Progenitor cell of endocrine pancreas (in vitro differentiated cells): ENCODE measurements around the gene HAUS8. TPM values are rescaled to one million over a fixed set of nuclear protein-coding genes. Genes with fewer than 3 reads are reported as not detected.
"Not testable (repeated sequence)": the region's sequence is repeated elsewhere in the genome, so short reads cannot be mapped to it uniquely, and the experiment has no call there.

Experiments
- DNase-seq: peaks from one replicate; pipeline ENCODE4 v3.0.0; 2021; ENCODE audit warnings: low spot score; ENCODE audit not compliant: unreplicated experiment
- H3K27ac Mint-ChIP-seq: 2 replicates; pipeline ENCODE4 v1.8.0; 2021; ENCODE audit warnings: mild to moderate bottlenecking, moderate library complexity, mixed read lengths
- H3K27me3 Mint-ChIP-seq: 2 replicates; pipeline ENCODE4 v1.8.0; 2021; ENCODE audit warnings: mixed read lengths
- H3K36me3 Mint-ChIP-seq: 2 replicates; pipeline ENCODE4 v1.8.0; 2022; ENCODE audit warnings: mixed read lengths; ENCODE audit not compliant: insufficient read depth
- H3K4me1 Mint-ChIP-seq: 2 replicates; pipeline ENCODE4 v1.8.0; 2021; ENCODE audit warnings: low read depth, mixed read lengths
- H3K4me3 Mint-ChIP-seq: 2 replicates; pipeline ENCODE4 v1.8.0; 2021; ENCODE audit warnings: low read depth, mild to moderate bottlenecking, moderate library complexity, mixed read lengths
- H3K9me3 Mint-ChIP-seq: 2 replicates; pipeline ENCODE4 v1.8.0; 2021; ENCODE audit warnings: low read depth, mixed read lengths
- total RNA-seq: library from RNA; stranded (reverse); gene quantifications from 2 replicates; pipeline ENCODE4 v1.2.1, GENCODE V29; 2021
- TF ChIP-seq, protein P1 (sequence below): fragments of 200-600 bp; sonication (generic); IDR thresholded peaks from one replicate; pipeline ENCODE4 v1.5.0; 2021; ENCODE audit warnings: antibody characterized with exemption, mild to moderate bottlenecking; ENCODE audit not compliant: unreplicated experiment

The HAUS8 gene
- total RNA-seq, 1 donor from 2014 or later = 17.7 TPM

DNA sequence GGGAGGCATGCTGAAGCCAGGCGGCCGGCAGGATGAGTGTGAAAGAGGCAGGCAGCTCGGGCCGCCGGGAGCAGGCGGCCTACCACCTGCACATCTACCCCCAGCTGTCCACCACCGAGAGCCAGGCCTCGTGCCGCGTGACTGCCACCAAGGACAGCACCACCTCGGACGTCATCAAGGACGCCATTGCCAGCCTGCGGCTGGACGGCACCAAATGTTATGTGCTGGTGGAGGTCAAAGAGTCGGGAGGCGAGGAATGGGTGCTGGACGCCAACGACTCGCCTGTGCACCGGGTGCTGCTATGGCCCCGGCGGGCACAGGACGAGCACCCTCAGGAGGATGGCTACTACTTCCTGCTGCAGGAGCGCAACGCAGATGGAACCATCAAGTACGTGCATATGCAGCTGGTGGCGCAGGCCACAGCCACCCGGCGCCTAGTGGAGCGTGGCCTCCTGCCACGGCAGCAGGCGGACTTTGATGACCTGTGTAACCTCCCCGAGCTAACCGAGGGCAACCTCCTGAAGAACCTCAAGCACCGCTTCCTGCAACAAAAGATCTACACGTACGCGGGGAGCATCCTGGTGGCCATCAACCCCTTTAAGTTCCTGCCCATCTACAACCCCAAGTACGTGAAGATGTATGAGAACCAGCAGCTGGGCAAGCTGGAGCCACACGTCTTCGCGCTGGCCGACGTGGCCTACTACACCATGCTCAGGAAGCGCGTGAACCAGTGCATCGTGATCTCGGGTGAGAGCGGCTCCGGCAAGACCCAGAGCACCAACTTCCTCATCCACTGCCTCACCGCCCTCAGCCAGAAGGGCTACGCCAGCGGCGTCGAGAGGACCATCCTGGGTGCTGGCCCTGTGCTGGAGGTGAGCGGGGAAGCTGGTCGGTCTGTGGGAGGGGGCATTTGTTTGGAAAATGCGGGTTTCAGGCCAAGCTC lies 26.7 kb upstream of the HAUS8 start:
- Mint-ChIP-seq H3K36me3 (peaks cover 15% of the 10 kb centered on the region), H3K27me3 (no peaks in the 10 kb centered on the region), H3K9me3 (peaks cover 3% of the 10 kb centered on the region)

DNA sequence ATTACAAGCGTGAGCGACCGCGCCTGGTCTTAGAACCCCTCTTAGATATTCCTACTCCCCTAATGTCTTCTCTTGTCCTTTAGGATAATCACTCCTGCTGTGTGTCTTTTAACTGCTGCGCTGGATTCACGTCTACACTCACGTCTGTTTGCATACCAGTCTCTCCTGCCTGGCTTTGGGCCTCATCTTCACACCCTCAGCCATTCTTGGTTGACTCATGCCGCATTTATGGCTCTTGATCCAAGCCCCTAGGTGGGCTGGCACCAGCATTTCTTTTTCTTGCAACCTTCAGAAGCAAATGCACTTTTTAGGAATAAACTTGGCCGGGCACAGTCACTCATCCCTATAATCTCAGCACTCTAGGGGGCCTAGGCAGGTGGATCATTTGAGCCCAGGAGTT lies 23.1 kb upstream of the HAUS8 start:
- peak overlapping the region; percentile 5 for H3K27ac Mint-ChIP-seq
- DNase-seq = no peak

More for the DNA sequence above, 26.7 kb upstream of the HAUS8 start:
- peaks cover 7% of the 10 kb centered on the region for H3K4me1 Mint-ChIP-seq
- no peak overlapping the region for H3K27ac Mint-ChIP-seq
- TF ChIP-seq, protein P1, sequence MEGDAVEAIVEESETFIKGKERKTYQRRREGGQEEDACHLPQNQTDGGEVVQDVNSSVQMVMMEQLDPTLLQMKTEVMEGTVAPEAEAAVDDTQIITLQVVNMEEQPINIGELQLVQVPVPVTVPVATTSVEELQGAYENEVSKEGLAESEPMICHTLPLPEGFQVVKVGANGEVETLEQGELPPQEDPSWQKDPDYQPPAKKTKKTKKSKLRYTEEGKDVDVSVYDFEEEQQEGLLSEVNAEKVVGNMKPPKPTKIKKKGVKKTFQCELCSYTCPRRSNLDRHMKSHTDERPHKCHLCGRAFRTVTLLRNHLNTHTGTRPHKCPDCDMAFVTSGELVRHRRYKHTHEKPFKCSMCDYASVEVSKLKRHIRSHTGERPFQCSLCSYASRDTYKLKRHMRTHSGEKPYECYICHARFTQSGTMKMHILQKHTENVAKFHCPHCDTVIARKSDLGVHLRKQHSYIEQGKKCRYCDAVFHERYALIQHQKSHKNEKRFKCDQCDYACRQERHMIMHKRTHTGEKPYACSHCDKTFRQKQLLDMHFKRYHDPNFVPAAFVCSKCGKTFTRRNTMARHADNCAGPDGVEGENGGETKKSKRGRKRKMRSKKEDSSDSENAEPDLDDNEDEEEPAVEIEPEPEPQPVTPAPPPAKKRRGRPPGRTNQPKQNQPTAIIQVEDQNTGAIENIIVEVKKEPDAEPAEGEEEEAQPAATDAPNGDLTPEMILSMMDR = no peak
- no peak overlapping the region for H3K4me3 Mint-ChIP-seq
- DNase-seq = no peak

DNA sequence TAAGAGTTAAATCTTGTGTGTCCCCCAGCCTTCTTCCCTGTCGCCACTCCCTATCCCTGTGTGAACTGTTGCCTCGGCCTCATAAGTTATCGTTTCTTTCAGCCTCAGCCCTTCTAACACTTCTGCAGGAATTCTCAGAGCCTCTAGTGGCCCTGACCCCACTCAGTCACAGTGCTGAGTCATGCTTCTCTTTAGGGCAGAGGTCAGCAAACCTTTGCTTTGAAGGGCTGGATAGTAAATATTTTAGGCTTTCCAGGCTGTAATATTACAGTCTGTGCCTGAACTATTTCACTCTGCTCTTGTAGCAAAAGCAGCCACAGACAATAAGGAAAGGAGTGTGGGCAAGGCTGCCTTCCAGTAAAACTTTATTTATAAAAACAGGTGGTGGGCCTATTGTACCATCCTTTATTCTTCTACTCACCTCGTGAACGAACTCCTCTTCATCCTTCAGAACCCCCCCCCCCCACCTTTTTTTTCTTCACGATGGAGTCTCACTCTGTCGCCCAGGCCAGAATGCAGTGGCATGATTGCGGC lies 22.4 kb upstream of the HAUS8 start:
- H3K4me1 Mint-ChIP-seq = peaks cover 7% of the 10 kb centered on the region
- H3K27me3 Mint-ChIP-seq = no peaks in the 10 kb centered on the region
- H3K27ac Mint-ChIP-seq = peak overlapping the region; percentile 87
- DNase-seq = no peak
- TF ChIP-seq, protein P1 = no peak
- peaks cover 2% of the 10 kb centered on the region for H3K9me3 Mint-ChIP-seq
- peaks cover 10% of the 10 kb centered on the region for H3K36me3 Mint-ChIP-seq
- H3K4me3 Mint-ChIP-seq = no peak overlapping the region

More for the DNA sequence above, 23.1 kb upstream of the HAUS8 start:
- Mint-ChIP-seq H3K9me3 (peaks cover 6% of the 10 kb centered on the region), H3K27me3 (no peaks in the 10 kb centered on the region), H3K4me1 (peaks cover 7% of the 10 kb centered on the region), H3K36me3 (peaks cover 15% of the 10 kb centered on the region), H3K4me3 (no peak overlapping the region)
- TF ChIP-seq, protein P1 = no peak

DNA sequence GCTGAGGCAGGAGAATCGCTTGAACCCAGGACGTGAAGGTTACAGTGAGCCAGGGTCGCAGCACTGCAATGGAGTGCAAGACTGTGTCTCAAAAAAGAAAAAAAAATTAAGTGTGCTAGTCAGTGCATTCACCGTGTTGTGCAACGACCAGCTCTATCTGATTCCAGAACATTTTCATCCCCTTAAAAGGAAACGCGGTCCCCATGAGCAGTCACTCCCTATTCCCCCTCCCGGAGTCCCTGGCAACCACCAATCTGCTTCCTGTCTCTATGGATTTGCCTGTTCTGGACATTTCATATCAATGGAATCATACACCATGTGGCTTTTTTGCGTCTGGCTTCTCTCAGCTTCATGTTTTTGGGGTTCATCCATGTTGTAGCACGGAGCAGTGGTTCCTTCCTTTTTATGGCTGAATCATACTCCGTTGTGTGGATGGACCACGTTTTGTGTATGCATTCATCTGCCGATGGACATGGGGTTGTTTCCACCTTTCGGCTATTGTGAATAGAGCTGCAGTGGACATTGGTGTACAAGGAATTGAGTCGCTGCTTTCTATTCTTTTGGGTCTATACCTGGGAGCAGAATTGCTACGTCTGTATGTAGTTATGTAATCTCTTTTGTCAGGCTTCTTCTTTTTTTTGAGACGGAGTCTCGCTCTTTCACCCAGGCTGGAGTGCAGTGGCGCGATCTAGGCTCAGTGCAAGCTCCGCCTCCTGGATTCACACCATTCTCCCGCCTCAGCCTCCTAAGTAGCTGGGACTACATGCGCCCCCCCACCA lies 20.1 kb upstream of the HAUS8 start:
- H3K27ac Mint-ChIP-seq = peak overlapping the region; percentile 71
- H3K9me3 Mint-ChIP-seq = peaks cover 2% of the 10 kb centered on the region
- TF ChIP-seq, protein P1 = no peak
- no peak for DNase-seq
- no peak overlapping the region for H3K4me3 Mint-ChIP-seq
- H3K27me3 Mint-ChIP-seq = no peaks in the 10 kb centered on the region
- peaks cover 7% of the 10 kb centered on the region for H3K4me1 Mint-ChIP-seq
- peaks cover 7% of the 10 kb centered on the region for H3K36me3 Mint-ChIP-seq

DNA sequence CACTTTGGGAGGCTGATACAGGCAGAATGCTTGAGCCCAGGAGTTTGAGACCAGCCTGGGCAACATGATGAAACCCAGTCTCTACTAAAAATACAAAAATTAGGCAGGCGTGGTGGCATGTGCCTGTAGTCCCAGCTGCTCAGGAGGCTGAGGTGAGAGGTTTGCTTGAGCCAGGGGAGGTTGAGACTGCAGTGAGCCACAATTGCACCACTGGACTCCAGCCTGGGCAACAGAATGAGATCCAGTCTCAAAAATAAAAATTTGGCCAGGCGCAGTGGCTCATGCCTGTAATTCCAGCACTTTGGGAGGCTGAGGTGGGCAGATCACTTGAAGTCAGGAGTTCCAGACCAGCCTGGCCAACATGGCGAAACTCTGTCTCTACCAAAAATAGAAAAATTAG lies 19.4 kb upstream of the HAUS8 start:
- not testable (repeated sequence) for H3K27ac Mint-ChIP-seq

More for the DNA sequence above, 19.4 kb upstream of the HAUS8 start:
- not testable (repeated sequence) for H3K4me3 Mint-ChIP-seq, DNase-seq, H3K4me1 Mint-ChIP-seq, H3K9me3 Mint-ChIP-seq, H3K36me3 Mint-ChIP-seq, H3K27me3 Mint-ChIP-seq
